GM18517 (cell line): ENCODE measurements around the gene GALNT12.

Experiments
- ATAC-seq: cut with Tn5 transposase; IDR thresholded peaks from one replicate; pipeline ENCODE4 v1.9.1; 2021; ENCODE audit warnings: mild to moderate bottlenecking, moderate library complexity; ENCODE audit not compliant: unreplicated experiment

Gene GALNT12

DNA sequence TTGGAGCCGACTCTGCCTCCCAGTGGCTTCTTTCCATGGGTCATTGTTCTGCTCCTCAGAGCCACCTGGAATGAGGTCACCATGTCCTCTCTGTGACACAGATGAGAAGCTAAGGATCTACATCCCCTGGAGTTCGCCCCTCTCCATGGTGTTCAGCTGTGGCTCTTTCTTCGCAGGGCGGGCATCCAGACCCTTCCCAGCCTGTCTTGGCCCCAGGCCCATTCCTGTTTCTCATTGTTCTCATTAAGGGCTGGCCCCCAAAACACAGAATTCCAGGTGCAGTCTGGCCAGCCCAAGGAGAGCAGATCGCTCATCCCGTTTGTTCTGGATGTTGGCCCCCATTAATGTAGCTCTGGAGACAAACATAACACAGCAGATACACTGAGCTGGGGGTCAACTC is 69.8 kb downstream of the GALNT12 start:
- no peak for ATAC-seq

GRCh38 chr9:98879094-98879962 is 71.9 kb downstream of the GALNT12 start:
- ATAC-seq = no peak

DNA sequence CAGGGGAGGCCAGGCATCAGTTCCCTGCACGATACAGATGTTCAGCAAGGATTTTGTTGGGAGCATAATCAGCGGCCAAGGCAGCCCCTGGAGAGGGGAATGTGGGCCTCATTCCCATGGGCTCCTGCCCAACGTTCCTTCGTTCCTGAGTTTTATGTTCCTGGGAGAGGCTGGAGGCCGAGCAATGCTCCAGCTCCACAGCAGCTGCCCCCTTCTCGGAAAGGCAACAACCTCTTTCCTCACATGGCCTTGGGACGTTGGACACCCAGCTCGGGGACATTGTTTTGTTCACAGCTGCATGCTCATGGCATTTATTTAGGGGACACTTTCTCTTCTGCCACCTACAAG is 72.5 kb downstream of the GALNT12 start:
- no peak for ATAC-seq

GRCh38 chr9:98880311-98881015 is 73.0 kb downstream of the GALNT12 start:
- ATAC-seq = no peak

GRCh38 chr9:98881356-98881755 is 73.9 kb downstream of the GALNT12 start:
- no peak for ATAC-seq

DNA sequence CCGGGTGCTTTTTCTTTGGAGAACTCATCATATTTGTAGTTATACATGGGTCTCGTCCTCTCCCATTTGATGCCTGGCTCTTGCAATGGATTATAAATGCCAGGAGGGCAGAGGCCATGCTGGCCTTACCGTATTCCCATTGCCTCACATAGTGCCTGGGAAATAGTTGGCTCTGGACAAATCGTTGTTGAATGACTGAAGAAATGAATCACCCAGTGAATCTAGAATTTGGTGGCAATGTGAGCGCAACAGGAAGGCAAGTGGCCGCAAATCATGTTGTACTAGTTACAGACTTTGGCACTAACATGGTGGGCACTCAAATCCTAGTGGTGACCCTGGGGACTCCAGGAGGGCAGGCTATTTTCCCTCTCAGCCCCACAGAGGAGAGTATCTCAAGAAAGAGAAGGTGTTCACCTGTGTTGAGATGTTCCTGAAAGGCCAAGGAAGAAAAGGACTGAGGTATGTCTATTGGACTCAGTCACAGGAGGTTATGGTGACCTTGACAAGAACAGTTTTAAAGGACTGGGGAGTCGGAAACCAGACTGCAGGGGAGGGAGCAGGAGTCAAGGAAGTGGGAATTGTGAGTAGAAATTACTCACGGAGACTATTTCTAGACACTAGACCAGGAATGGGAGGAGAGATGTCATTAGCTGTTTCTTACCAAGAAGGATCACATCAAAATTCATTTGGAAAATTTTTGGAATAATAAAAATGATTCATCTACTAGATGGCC is 74.5 kb downstream of the GALNT12 start:
- ATAC-seq = no peak

GRCh38 chr9:98882569-98882923 is 75.1 kb downstream of the GALNT12 start:
- ATAC-seq = no peak

- no peak for ATAC-seq
Measured at GRCh38 chr9:98883276-98883675, 75.8 kb downstream of the GALNT12 start.

DNA sequence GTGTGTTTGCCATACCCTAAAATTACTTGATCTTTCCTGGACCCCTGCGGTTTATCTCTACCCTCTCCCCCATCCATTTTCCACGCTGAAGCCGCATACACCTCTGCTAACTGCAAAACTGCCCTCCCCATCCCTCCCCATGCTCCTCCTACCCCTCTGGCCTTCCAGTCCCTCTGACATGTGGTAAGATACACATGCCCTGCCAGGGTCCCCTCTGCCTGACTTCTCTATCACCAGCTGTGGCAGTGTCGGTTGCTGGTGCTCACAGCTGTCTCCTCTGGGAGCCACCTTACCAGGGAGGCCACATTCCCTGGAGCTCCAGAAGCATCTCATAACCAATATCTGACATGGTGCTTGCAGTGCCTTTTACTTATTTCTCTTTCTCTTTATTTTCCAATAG is 77.4 kb downstream of the GALNT12 start:
- no peak for ATAC-seq

- no peak for ATAC-seq
Measured at GRCh38 chr9:98885575-98886295, 78.3 kb downstream of the GALNT12 start.

GRCh38 chr9:98886691-98887229 is 79.3 kb downstream of the GALNT12 start:
- ATAC-seq = no peak

DNA sequence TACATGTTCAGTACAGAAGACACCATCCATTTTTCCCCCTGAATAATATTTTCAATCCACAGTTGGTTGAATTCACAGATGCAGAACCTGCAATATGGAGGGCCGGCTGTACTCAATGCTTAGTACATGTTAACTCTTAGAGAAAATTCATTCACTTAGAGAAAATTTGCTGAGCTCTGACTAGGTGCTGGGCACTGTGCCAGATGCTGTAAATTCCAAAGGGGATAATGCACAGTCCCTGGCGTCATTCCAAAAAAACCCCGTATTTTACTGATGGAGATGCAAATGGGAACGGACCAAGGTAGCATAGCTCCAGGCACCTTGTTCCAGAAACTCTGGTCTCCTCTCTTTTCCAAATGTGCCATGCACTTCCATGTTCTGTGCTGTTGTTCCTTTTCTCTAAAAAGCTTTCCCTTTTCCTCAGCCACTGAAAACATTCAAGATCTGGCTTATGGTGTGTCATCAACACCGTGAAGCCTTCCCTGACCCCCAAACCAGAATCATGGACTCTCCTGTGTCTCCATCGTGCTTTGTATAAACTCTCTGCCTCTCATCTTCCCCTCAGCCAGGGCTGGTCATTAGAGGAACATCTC is 80.5 kb downstream of the GALNT12 start:
- no peak for ATAC-seq

- ATAC-seq = no peak
Measured at GRCh38 chr9:98888801-98889421, 81.4 kb downstream of the GALNT12 start.

GRCh38 chr9:98890256-98890655 is 82.8 kb downstream of the GALNT12 start:
- ATAC-seq = no peak

DNA sequence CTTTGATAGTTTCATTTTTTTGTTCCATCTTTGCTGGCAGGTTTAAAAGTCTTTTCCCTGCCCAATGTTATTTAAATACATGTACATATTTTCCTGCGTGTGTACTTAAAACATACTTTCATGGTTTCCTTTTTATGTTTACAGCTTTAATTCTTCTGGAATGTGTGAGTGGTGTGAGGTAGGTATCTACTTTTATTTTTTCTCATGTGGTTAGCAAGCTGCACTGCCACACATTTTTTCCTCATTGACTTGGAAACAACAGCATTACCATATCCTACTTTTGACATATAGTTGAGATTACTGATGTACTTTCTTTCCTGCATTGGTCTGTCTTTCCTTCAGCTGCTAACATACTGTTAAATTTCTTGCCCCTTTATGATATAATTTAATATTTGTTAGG is 84.8 kb downstream of the GALNT12 start:
- ATAC-seq = no peak

DNA sequence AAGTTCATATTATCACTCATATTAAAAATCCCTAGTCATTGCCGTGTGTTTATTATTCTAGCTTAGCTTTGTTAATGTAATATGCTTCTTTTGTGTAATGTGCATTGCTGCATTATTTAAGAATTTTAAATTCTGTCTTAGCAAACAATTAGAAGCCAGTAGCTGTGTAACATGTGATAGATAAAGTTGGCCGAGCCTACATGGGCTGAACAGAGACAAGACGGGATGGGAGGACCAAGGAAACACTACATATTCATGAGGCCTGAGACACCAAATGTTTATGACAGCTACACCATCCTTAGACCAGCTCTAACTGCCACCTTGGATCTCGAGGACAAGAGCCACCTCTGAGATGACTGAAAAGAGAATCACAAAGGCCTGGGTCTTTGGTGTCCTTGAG is 85.2 kb downstream of the GALNT12 start:
- ATAC-seq = no peak

GRCh38 chr9:98894171-98894570 is 86.7 kb downstream of the GALNT12 start:
- ATAC-seq = no peak

- ATAC-seq = no peak
Measured at GRCh38 chr9:98894761-98895160, 87.3 kb downstream of the GALNT12 start.

GRCh38 chr9:98896632-98897031 is 89.2 kb downstream of the GALNT12 start:
- no peak for ATAC-seq

DNA sequence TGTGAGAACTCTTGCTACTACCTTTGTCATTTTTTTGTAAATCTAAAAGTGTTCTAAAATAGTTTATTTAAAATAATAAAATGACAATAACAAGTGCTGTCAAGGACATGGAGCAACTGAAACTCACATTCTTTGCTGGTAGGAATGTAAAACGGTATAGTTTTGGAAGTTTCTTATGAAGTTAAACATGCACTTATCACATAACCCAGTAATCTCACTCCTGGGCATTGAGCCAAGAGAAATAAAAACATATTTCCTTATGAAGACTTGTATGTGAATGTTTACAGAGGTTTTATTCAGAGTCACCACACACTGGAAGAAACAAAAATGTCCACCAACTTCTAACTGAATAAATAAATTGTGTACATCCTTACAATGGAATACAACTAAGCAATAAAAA is 90.3 kb downstream of the GALNT12 start:
- ATAC-seq = no peak
